Natural killer cell (primary cell): Measurements from ENCODE around the gene FEM1B. TPM values are rescaled to one million over a fixed set of nuclear protein-coding genes. Genes with fewer than 3 reads are reported as not detected.

Experiments
- ATAC-seq, 3 donors: fragments of 150-1000 bp in 2 of 3; fragments of 200-7000 bp in 1 of 3; cut with Tn5 transposase; 1 replicate in 1 of 3; 2 replicates in 2 of 3; pipeline ENCODE4 v1.10.0; 2021; ENCODE audit warnings: mild to moderate bottlenecking in 2 of 3, moderate library complexity in 2 of 3
- DNase-seq, 2 donors: peaks; one replicate each; pipeline versions ENCODE4 v3.0.0 to v3.0.0-alpha.2; 2013 to 2021; ENCODE audit warnings: mixed read lengths in 1 of 2
- H3K27ac ChIP-seq: one replicate; pipeline ENCODE4 v1.5.1; 2013; ENCODE audit warnings: mild to moderate bottlenecking, low read length
- H3K27me3 ChIP-seq: one replicate; pipeline ENCODE4 v1.6.1; 2013; ENCODE audit warnings: low read length; ENCODE audit not compliant: control insufficient read depth, insufficient read depth
- H3K36me3 ChIP-seq: one replicate; pipeline ENCODE4 v1.6.1; 2013; ENCODE audit warnings: low read length; ENCODE audit not compliant: control insufficient read depth, insufficient read depth
- H3K4me1 ChIP-seq: one replicate; pipeline ENCODE4 v1.6.1; 2013; ENCODE audit warnings: low read length; ENCODE audit not compliant: control insufficient read depth, insufficient read depth
- H3K4me3 ChIP-seq: one replicate; pipeline ENCODE4 v1.5.1; 2013; ENCODE audit warnings: low read length
- H3K9me3 ChIP-seq: one replicate; pipeline ENCODE4 v1.6.1; 2013; ENCODE audit warnings: low read length; ENCODE audit not compliant: control insufficient read depth, insufficient read depth
- H3K27ac Mint-ChIP-seq, 2 donors: one replicate each; pipeline ENCODE4 v1.8.0; 2022; ENCODE audit warnings: mild to moderate bottlenecking in 2 of 2, mixed read lengths in 2 of 2, moderate library complexity in 1 of 2
- H3K27me3 Mint-ChIP-seq, 2 donors: one replicate each; pipeline ENCODE4 v1.8.0; 2022; ENCODE audit warnings: low read depth in 2 of 2, mixed read lengths in 2 of 2
- H3K36me3 Mint-ChIP-seq: one replicate; pipeline ENCODE4 v1.8.0; 2022; ENCODE audit warnings: mixed read lengths
- H3K4me1 Mint-ChIP-seq, 2 donors: one replicate each; pipeline ENCODE4 v1.8.0; 2022; ENCODE audit warnings: mixed read lengths in 2 of 2
- H3K4me3 Mint-ChIP-seq: one replicate; pipeline ENCODE4 v1.8.0; 2022; ENCODE audit warnings: mild to moderate bottlenecking, moderate library complexity, mixed read lengths
- H3K9me3 Mint-ChIP-seq, 2 donors: one replicate each; pipeline ENCODE4 v1.8.0; 2022; ENCODE audit warnings: mixed read lengths in 2 of 2
- WGBS: methylation state at CpG from one replicate; pipeline ENCODE4 v1.1.7; 2013; ENCODE audit warnings: missing lambda C conversion rate; ENCODE audit not compliant: insufficient coverage; 5-methylcytosine and 5-hydroxymethylcytosine counted together
- intact Hi-C: fragments of 100-400 bp; cut with micrococcal nuclease; formaldehyde crosslinking; loops from one replicate; pipeline ENCODE4 v1.14.2; 2022
- total RNA-seq, 4 donors: library from RNA; stranded (reverse); fragments of 120-200 nt in 1 of 4; gene quantifications; one replicate each; pipeline versions ENCODE4 v1.2.3 to v1.2.4, GENCODE V29; 2013 to 2022
- TF ChIP-seq, protein P1 (sequence below): fragments of 200-600 bp; IDR thresholded peaks from one replicate; pipeline ENCODE4 v1.8.0; 2022; ENCODE audit warnings: antibody characterized with exemption

FEM1B gene
- total RNA-seq, 3 donors from 2014 or later (not counting 1 experiment from before 2014, with no cell fraction given) = 57.4 to 73.5 (median 67.9) TPM

GRCh38 chr15:68318931-68319909, 41.7 kb downstream of the FEM1B start:
- no peaks in the 10 kb centered on the region for H3K36me3 Mint-ChIP-seq
- TF ChIP-seq, protein P1, sequence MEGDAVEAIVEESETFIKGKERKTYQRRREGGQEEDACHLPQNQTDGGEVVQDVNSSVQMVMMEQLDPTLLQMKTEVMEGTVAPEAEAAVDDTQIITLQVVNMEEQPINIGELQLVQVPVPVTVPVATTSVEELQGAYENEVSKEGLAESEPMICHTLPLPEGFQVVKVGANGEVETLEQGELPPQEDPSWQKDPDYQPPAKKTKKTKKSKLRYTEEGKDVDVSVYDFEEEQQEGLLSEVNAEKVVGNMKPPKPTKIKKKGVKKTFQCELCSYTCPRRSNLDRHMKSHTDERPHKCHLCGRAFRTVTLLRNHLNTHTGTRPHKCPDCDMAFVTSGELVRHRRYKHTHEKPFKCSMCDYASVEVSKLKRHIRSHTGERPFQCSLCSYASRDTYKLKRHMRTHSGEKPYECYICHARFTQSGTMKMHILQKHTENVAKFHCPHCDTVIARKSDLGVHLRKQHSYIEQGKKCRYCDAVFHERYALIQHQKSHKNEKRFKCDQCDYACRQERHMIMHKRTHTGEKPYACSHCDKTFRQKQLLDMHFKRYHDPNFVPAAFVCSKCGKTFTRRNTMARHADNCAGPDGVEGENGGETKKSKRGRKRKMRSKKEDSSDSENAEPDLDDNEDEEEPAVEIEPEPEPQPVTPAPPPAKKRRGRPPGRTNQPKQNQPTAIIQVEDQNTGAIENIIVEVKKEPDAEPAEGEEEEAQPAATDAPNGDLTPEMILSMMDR = no peak
- no peak overlapping the region for H3K4me3 ChIP-seq
- no peaks in the 10 kb centered on the region for H3K4me1 Mint-ChIP-seq
- H3K27me3 ChIP-seq = no peaks in the 10 kb centered on the region
- WGBS = 84% methylated on average over 18 of the region's 18 CpGs
- intact Hi-C loops = no loop called here
- no peak overlapping the region for H3K27ac Mint-ChIP-seq
- H3K27me3 Mint-ChIP-seq = peaks cover 0 to 15% of the 10 kb centered on the region in 2 donors
- H3K36me3 ChIP-seq = no peaks in the 10 kb centered on the region
- no peak for DNase-seq
- no peak overlapping the region for H3K4me3 Mint-ChIP-seq
- H3K27ac ChIP-seq = no peak overlapping the region
- no peaks in the 10 kb centered on the region for H3K9me3 Mint-ChIP-seq
- H3K9me3 ChIP-seq = no peaks in the 10 kb centered on the region
- ATAC-seq = no peak
- H3K4me1 ChIP-seq = no peaks in the 10 kb centered on the region

GRCh38 chr15:68319997-68320396, 42.5 kb downstream of the FEM1B start:
- 94% methylated on average over 12 of the region's 12 CpGs for WGBS

DNA sequence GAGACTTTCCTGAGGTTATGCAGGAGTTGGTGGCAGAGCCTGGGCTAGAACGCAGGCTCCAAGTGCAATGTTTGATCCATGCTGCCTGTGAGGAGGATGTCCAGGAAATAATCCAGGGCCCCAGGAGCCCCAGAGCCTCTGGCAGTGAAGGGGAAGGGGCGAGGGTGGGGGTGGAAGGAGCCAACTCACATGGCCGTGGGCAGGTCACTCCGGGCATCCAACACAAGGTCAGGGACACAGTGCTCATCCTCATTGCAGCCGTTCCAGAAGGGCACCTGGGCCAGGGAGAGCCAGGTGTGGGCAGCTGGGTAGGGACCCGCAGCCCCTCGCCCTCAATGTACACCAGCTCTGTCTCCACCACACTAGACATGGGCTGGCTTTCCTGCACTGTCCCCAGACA, 43.7 kb downstream of the FEM1B start:
- no peaks in the 10 kb centered on the region for H3K36me3 Mint-ChIP-seq
- 78% methylated on average over 7 of the region's 7 CpGs for WGBS
- no peaks in the 10 kb centered on the region for H3K9me3 Mint-ChIP-seq
- no peak for ATAC-seq
- H3K4me1 ChIP-seq = no peaks in the 10 kb centered on the region
- H3K4me1 Mint-ChIP-seq = no peaks in the 10 kb centered on the region
- no peak overlapping the region for H3K27ac ChIP-seq
- no peaks in the 10 kb centered on the region for H3K36me3 ChIP-seq
- H3K9me3 ChIP-seq = no peaks in the 10 kb centered on the region
- TF ChIP-seq, protein P1 = no peak
- H3K4me3 ChIP-seq = no peak overlapping the region
- no peaks in the 10 kb centered on the region for H3K27me3 ChIP-seq
- H3K27ac Mint-ChIP-seq = no peak overlapping the region
- intact Hi-C loops = no loop called here
- DNase-seq = no peak
- H3K4me3 Mint-ChIP-seq = no peak overlapping the region
- peaks cover 0 to 11% of the 10 kb centered on the region in 2 donors for H3K27me3 Mint-ChIP-seq

More at GRCh38 chr15:68319997-68320396, 42.5 kb downstream of the FEM1B start:
- Histone ChIP-seq H3K27me3 (no peaks in the 10 kb centered on the region), H3K4me3 (no peak overlapping the region), H3K36me3 (no peaks in the 10 kb centered on the region), H3K9me3 (no peaks in the 10 kb centered on the region), H3K4me1 (no peaks in the 10 kb centered on the region), H3K27ac (no peak overlapping the region)
- Mint-ChIP-seq H3K4me3 (no peak overlapping the region), H3K9me3 (no peaks in the 10 kb centered on the region), H3K27me3 (peaks cover 0 to 13% of the 10 kb centered on the region in 2 donors), H3K36me3 (no peaks in the 10 kb centered on the region), H3K4me1 (no peaks in the 10 kb centered on the region), H3K27ac (no peak overlapping the region)
- no peak for DNase-seq
- no peak for ATAC-seq
- intact Hi-C loops = no loop called here
- TF ChIP-seq, protein P1 = no peak
